Measurements from ENCODE around the gene RUNDC3A.
"Not testable (repeated sequence)": the region's sequence is repeated elsewhere in the genome, so short reads cannot be mapped to it uniquely, and the experiment has no call there.

Gene RUNDC3A

DNA sequence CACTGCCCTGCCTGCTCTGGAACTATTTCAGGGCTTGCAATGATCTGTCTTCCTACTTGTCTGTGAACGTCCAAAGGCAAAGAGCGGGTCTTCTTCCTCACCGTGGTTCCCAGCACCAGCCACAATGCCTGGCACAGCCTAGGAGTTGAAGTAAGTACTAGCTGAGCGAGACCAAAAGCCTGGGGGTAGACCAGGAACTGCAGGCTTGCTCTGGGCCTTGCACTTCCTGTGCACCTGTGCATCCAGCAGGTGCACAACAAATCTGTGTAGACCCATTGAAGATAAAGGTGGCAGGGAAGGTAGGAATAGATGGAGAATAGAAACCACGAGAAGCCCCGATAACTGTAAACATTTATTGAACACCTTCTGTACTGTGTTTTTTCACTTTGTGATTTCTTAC lies 50.6 kb downstream of the RUNDC3A start:
- DNase-seq (ENCODE audit: low read depth, low spot score) = no peak

DNA sequence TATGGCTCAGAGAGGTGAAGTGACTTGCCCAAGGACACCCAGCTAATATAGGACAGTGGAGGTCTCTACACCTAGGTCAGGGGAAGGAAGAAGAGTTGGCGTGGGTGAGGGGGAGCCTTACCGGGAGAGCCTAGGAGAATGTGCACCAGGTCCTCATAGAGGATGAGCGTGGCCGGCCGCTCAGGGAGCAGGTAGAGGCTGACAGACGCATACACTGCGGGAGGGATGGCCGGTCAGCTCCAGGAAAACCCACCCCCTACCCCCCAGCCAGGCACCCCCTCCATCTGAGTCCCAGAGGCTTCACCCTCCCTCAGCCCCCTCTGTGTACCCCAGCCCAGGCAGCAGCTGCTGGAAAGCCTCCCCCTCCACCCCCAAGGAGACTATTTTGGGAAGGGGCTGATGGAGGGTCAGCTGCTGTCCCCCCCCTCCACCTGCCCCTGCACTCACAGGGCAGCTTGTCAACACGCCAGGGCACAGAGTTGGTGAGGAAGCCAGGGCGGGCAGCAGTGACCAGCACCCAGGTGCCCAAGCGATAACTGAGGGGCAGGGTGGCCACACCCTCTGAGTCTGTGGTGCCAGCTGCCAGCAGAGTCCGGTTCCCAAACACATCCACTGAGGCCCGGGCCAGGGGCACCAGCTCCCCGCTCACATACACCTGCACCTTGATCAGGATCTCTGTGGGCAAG lies 51.2 kb downstream of the RUNDC3A start:
- DNase-seq (ENCODE audit: low read depth, low spot score) = no peak

DNA sequence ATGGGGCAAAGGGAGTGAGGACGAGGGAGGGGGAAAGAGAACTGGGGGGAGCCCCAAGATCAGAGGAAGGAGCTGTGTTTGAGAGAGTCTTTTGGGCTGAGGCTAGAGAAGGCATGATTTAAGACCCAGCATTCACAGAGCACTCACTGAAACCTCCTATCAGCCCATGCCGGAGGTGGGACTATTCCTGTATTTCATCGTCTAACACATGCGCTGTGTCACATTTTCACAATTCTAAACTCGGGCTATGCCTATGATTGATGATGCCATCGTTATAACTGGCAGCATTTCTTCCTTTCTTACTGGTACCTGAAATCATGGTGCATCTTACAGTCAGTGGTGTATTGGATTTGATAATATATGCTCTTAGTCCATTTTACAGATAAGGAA lies 51.7 kb downstream of the RUNDC3A start:
- DNase-seq (ENCODE audit: low read depth, low spot score) = no peak

DNA sequence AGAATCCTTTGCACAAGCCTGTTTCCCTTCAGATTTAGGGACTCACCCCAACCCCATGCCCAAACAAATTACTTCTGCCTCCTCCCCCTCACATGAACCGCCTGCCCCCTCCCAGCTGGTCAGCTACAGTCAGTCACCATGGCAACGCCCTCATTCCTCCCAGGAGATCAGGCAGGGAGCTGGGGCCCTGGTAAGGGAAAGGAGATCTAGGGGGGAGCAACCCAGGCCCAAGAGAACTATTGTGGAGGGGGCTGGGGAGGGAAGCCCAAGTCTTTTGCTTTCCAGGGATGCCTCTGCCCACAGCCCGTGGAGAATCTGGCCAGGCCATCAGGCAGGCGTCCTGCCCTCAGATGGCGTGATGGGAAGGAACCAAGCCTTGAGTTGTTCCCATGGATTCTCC lies 52.4 kb downstream of the RUNDC3A start:
- no peak for DNase-seq (ENCODE audit: low read depth, low spot score)

DNA sequence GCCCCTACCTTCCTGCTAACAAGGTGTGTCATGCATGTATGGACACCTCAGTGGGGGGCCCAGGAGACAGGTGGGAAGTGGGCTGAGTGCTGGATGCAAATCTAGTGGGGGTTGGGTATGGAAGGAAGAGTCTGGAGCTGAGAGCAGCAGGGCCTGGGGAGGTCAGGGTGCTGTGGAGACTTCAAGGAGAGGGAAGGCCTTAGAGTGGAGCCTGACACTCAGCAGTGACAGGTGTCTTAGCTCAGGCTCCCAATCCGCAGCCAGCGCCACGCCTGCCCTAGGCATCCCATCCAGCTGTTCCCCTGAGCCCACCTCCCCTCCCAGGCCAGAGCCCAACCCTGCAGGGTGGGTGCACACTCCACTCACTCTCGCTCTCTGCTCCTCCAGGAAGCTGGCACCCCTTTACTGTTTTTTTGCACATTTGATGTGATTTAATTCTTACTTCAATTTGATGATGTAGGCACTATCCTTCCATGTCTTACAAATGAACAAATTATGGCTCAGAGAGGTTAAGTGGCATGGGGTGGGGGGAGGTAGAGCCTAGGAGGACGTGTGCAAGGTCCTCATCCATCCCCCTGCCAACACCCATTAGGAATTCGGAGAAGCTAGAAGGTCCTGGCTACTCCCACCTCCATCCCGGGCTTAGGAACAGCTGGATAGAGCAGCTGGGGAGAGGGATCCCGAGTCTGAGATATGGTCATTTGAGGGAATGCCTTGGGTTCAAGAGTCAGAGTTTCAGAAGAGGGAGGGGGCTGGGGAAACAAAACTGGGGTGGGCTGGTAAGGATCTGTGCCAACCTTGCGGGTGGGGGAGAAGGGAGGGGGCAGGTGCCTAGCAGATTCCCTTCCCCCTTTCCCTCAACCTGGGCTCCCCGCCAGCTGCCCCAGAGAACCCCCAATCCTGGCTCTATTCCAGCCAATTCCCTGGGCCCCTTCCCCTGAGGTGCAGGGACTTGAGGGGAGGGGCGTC lies 53.2 kb downstream of the RUNDC3A start:
- DNase-seq (ENCODE audit: low read depth, low spot score) = peak; percentile 28

DNA sequence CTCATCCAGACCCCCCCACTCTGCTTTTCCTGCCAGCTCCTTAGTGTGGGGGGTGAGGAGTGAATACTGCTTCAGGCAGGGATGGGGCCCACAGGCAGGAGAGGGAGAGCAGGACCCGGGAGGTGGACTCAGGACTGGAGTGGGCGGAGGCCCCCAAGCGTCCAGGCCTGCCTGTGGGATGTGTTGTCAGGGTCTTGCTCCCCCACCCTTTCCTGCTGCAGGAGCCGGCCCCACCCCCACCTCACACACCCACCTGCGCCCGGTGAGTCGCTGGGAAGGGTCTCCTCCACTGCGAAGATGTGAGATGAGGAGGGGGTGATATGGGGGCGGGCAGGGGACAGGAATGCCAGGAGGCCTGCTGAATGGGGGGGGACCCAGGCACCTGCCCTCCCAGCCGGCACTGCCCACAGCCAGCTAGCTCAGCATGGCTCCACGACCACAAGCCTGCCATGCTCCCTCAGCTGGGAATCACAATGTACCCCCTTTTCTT lies 54.1 kb downstream of the RUNDC3A start:
- DNase-seq (ENCODE audit: low read depth, low spot score) = no peak

DNA sequence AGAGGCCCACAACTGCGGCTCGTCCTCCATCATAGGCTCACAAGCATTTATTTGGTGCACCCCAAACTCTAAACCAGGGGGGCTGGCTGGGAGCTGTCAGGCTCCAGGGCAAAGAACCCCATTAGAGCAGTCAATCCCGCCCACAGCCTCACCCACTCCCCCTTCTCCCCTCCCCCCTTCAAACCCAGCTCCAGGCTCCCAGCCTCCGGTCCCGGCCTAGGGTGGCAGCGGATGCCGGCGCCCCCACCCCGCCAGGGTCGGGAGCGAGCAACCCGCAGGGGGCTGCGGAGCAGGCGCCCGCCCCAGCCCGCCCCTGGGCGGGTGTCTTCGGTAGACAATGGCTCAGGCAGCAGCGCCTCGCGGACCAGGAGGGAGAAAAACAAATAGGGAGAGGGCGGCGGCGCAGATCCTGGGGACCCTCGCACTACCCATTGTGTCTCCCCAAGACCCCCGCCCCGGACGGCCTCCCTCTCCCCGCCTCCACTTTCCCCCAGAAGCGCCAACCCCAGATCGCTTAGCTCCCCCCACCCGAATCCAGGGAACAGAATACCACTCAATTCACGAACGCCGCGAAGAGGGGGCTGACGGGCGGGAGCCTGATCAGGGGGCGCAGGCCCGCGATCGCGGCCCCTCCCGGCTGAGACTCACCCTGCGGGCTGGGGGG lies 54.7 kb downstream of the RUNDC3A start:
- peak; percentile 26 for DNase-seq (ENCODE audit: low read depth, low spot score)

DNA sequence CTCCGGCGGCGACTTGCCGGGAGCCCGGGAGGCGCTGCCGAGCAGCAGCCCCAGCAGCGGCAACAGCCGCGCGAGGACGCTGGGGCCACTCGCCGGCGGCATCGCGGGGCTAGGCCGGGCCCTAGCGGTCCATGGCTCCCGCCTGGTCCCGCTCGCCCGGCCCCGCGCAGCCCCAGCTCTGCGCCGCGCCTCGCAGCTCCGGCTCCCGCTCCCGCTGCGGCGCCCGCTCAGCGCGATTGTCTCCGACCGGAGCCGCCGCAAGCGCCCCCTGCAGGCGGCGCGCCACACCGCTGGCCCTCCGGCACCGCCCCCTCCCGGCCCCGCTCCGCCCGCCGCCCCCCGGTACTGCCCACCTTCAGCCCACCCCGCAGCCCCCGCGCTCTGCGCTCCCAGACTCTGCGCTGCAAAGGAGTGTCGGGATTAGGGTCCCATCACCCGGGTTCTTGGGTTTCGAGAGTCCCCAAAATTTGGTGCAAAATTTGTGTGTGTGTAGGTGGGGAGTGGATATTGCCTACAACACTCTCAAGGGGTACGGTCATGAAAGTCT lies 55.3 kb downstream of the RUNDC3A start, which contains the start of gene FAM171A2:
TSS of gene FAM171A2 (minus strand) at position 241 of the 547 bp plus-strand sequence. CDS start at position 102, 139 bp downstream.
- DNase-seq (ENCODE audit: low read depth, low spot score) = peak; percentile 52

DNA sequence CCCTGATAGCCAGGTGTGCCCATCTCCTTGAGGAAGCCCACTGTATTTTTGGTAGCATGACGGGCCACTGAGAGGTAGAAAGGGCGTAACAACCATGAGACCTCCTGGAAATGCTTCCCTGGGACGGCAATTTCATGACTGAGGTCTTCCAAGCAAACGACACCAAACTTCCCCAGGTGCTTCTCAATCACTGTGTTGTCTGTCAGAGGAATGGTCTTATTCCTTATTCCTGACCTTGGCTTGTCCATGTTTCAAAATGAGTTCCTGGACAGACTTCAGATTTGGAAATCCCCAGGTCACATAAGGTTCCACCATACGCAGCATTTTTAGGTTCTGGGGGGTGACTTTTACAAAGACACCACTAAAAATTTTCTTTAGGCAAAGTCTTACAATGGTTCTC lies 56.6 kb downstream of the RUNDC3A start:
- not testable (repeated sequence) for DNase-seq (ENCODE audit: low read depth, low spot score)

DNA sequence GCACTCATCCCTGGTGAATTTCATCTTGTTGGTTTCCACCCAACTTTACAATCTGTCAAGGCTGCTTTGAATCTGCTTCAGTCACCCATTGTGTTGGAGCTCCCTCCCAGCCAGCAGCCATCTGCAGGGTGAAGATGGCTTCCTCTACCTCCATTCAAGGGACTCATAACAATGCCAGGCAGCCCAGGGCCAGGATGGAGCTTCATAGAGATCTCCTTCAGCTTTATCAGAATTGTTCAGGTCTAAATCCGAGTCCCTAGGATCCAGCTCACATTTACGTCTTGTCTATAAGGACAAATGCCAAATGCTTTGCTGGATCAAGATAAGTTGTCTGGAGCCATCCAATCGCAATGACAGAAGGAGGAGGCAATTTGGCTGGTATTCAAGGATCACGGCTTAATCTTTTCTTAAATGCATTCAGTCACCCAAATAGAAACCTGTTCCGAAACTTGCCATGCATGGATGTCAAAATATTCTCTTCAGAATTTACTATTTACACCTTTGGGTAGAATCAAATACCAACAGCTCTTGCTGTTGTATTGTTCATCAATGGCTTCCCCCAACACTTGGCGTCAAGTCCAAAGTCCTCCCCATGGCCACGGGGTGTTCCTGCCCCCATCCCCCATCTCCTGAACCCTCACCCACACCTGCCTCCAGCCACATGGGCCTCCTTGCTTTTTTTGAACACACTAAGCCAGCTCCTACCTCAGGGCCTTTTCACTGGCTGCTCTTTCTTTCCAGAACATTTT lies 59.0 kb downstream of the RUNDC3A start:
- DNase-seq (ENCODE audit: low read depth, low spot score) = no peak

Measured in ELF-1 (cell line).